DMS153 treated with DMSO at 0.1 percent for 48 hours (cell line): Measurements from ENCODE around the gene GPATCH8.

Experiments
- DNase-seq: peaks from one replicate; lab custom pipeline; 2025; ENCODE audit not compliant: unreplicated experiment; lab: John Stamatoyannopoulos, UW

GPATCH8 gene

DNA sequence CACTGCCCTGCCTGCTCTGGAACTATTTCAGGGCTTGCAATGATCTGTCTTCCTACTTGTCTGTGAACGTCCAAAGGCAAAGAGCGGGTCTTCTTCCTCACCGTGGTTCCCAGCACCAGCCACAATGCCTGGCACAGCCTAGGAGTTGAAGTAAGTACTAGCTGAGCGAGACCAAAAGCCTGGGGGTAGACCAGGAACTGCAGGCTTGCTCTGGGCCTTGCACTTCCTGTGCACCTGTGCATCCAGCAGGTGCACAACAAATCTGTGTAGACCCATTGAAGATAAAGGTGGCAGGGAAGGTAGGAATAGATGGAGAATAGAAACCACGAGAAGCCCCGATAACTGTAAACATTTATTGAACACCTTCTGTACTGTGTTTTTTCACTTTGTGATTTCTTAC, 144.2 kb downstream of the GPATCH8 start:
- DNase-seq, result no peak

DNA sequence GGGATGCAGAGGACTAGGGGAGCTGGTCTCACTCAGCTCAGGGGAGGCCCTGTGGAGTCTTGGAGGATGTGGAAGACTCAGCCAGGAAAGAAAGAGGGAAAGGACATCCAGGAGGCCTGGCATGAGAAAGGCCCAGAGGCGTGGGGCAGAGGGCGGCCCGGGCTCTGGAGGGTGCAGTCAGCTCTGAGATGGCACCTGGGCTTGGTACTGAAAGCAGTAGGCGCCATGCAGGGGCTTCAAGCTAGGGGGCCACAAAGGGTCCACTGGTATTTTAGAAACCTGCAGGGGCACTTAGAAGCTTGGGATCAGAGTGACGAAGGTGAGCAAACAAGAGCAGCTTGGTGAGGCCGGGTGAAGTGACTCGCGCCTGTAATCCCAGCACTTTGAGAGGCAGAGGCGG, 145.1 kb downstream of the GPATCH8 start:
- no peak for DNase-seq

GRCh38 chr17:44356241-44356640, 147.0 kb downstream of the GPATCH8 start:
- no peak for DNase-seq

- no peak for DNase-seq
Observed at GRCh38 chr17:44355642-44356099, 147.5 kb downstream of the GPATCH8 start.

- no peak for DNase-seq
Observed at GRCh38 chr17:44354582-44355561, 148.3 kb downstream of the GPATCH8 start.

DNA sequence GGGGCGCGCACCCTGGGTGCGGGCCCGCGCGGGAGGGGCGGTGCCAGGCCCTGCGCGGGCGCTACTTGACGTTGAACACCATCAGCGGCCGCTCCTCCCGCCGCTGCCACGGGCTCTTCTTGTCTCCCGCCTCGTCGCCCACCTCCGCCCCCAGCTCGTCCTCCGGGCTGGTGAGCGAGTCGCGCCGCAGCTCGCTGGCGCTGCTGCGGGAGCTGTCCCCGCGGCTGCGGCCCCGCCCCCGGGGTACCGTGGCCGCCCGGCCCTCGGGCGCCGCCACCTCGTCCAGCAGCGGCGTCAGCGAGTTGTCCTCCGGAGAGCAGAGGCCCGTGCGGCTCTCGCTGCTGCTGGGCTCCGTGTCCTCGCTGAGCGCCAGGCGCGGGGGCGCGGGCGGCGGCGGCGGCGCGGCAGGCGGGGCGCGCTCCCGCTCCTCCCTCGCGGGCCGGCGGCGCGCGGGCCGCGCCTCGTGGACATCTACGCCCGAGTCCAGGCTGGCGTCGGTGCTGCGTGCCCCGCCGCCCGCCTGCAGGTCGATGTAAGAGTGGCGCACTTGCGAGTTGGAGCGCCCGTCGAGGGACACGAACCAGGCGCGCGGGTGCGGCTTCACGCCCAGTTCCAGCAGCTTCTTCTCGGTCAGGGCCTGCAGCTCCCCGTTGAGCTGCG, 149.4 kb downstream of the GPATCH8 start:
- no peak for DNase-seq

DNA sequence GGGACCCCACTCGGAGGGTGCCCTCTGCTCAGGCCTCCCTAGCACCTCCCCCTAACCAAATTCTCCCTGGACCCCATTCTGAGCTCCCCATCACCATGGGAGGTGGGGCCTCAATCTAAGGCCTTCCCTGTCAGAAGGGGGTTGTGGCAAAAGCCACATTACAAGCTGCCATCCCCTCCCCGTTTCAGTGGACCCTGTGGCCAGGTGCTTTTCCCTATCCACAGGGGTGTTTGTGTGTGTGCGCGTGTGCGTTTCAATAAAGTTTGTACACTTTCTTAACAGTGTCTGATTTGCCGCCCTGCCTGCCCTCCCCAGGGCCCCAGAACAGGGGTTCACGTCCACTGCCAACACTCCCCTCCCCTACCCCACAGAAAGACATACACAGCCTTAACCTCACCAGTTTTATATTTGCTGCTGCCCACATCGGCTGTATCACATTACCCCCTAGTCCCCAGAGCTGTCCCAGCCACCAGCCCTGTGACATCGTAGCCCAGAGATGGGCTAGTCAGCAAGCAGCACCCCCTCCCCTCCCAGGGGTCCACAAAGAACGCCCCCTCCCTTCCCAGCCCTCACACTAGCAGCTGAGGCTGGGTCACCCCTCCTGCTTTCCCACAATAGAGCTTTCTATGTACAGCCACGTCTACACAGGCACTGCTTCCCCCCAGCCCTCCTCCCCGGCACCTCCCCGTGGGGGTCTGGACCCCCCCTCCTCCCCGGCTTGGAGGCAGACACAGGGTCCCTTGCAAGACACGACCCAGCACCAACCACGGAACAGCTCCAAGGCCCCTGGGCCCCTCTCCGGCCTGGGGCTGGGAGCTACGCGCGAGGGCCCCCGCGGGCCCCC, 150.2 kb downstream of the GPATCH8 start:
- no peak for DNase-seq

- DNase-seq, result no peak
Observed at GRCh38 chr17:44351961-44352827, 151.0 kb downstream of the GPATCH8 start.

DNA sequence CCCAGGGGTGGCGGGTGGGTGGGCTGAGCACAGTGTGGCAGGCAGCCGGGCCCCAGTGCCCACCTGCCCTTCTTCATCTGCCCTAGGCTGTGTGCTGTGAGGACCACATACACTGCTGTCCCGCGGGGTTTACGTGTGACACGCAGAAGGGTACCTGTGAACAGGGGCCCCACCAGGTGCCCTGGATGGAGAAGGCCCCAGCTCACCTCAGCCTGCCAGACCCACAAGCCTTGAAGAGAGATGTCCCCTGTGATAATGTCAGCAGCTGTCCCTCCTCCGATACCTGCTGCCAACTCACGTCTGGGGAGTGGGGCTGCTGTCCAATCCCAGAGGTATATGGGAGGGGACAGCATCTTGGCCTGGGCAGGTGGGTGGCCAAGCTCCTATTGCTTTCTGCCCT, 151.7 kb downstream of the GPATCH8 start:
- no peak for DNase-seq

GRCh38 chr17:44350733-44351226, 152.4 kb downstream of the GPATCH8 start:
- DNase-seq, result peak; percentile 28

DNA sequence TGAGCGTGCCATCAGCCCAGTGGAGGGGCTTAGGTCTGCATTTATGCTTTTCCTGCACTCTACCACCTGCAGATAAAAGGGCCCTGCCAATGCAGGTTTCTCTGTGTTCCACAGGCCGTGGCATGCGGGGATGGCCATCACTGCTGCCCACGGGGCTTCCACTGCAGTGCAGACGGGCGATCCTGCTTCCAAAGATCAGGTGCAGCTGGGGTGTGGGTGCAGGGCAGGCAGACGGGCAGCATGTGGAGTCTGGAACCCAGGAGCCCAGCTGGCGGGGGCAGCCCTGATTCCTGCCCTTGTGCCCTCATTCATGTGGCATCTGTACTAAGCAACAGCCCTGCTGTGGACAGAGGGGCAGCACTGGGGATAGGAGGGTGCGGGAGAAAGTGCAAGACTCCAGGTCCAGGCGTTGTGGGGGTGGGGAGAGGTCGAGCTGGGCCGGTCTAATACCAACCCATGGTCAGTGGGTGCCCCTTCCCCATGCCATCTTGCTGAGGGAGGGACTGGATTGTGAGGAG, 153.6 kb downstream of the GPATCH8 start:
- no peak for DNase-seq

DNA sequence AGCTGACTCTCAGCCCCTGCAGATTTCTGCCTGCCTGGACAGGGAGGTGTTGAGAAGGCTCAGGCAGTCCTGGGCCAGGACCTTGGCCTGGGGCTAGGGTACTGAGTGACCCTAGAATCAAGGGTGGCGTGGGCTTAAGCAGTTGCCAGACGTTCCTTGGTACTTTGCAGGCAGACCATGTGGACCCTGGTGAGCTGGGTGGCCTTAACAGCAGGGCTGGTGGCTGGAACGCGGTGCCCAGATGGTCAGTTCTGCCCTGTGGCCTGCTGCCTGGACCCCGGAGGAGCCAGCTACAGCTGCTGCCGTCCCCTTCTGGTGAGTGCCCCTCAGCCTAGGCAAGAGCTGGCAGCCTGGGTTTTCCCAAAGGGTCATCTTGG, 154.2 kb downstream of the GPATCH8 start:
- no peak for DNase-seq

DNA sequence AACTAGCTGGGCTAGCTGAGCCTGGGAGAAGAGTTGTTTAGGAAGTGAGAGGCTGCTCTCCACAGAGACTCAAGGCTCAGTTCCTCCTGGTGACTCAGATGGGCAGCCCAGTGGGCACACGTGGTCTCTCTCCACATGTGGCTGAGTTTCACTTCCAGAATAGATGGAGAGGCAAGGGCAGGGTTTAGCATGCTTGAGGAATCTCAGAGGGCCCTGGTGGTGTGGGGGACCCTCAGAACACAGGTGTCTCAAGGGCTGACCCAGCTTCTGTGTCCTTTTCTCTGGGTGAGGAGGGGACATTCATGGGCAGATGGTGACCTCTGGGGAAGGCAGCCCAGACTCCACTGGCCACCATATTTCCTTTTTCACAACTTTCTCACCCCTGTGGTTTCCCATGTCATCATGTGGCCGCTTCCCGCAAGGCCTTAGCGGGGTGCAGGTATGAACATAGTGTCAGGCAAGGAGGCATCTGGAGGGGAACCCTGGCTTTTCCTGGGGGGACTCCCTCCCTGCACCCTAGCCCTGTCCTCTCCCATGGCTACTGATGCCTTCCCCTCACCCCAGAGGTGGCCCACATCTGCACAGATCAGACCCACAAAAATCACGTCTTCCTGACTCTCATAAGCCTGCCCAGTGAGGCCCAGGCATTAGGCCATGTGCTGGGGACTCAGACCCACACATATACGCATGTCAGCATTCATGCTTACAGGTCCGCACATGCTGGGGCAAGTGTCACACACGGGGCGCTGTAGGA, 154.8 kb downstream of the GPATCH8 start:
- DNase-seq, result no peak
